Pancreas (tissue), 10 donors: ENCODE results near the gene DCBLD2. TPM values are rescaled to one million over a fixed set of nuclear protein-coding genes. Genes with fewer than 3 reads are reported as not detected.

Experiments
- ATAC-seq, 4 donors: fragments of 200-7000 bp; cut with Tn5 transposase; one replicate each; pipeline versions ENCODE4 v1.8.0 to v1.9.1; 2020; ENCODE audit warnings: mild to moderate bottlenecking in 4 of 4, moderate library complexity in 4 of 4
- DNase-seq, 6 donors: peaks; one replicate each; pipeline ENCODE4 v3.0.0-alpha.2; 2020
- FAIRE-seq: peaks from 2 replicates; lab custom pipeline; 2012; peaks lifted over from hg19 to GRCh38; lab: Jason Lieb, UNC
- H3K27ac ChIP-seq, 4 donors: fragments of 200-600 bp; sonication (generic); 1 replicate in 3 of 4; 2 replicates in 1 of 4; pipeline versions ENCODE4 v1.5.0 to v1.8.0; 2020
- H3K27me3 ChIP-seq, 4 donors: fragments of 200-600 bp; one replicate each; pipeline ENCODE4 v1.8.0; 2021
- H3K36me3 ChIP-seq, 3 donors: fragments of 200-600 bp; sonication (generic) in 1 of 3; one replicate each; pipeline versions ENCODE4 v1.5.0 to v1.8.0; 2020 to 2021
- H3K4me1 ChIP-seq, 3 donors: fragments of 200-600 bp; one replicate each; pipeline ENCODE4 v1.8.0; 2021
- H3K4me3 ChIP-seq, 4 donors: fragments of 200-600 bp; sonication (generic) in 2 of 4; one replicate each; pipeline versions ENCODE4 v1.5.0 to v1.8.0; 2020 to 2021
- H3K9me3 ChIP-seq, 4 donors: fragments of 200-600 bp; one replicate each; pipeline ENCODE4 v1.8.0; 2021
- CTCF ChIP-seq, 4 donors: fragments of 200-600 bp; sonication (generic) in 3 of 4; IDR thresholded peaks; one replicate each; pipeline versions ENCODE4 v1.5.0 to v1.8.0; 2021; ENCODE audit warnings: antibody characterized with exemption in 4 of 4
- WGBS, 2 donors: extraction: QIAGEN DNeasy Blood & Tissue Kit; methylation state at CpG; one replicate each; pipeline ENCODE4 v1.1.7; 2013; 5-methylcytosine and 5-hydroxymethylcytosine counted together
- intact Hi-C, 3 donors: fragments of 100-400 bp; cut with DNase I; formaldehyde crosslinking; loops; one replicate each; pipeline versions ENCODE4 v1.11.1 to v1.14.2; 2022
- polyA plus RNA-seq, 2 donors: library from polyadenylated mRNA; stranded (reverse); fragments of 200-250 nt; gene quantifications; one replicate each; pipeline ENCODE4 v1.2.3, GENCODE V29; 2013
- total RNA-seq, 6 donors: library from RNA; stranded (reverse); fragmentation: NEBNext Ultra II Directional in 4 of 6; extraction: Animal tissue kit (Norgen Biotek cat#: 25700) in 4 of 6; gene quantifications; one replicate each; pipeline versions ENCODE4 v1.2.1 to v1.2.4, GENCODE V29; 2021 to 2023
- donor health status: healthy with polysubstance abuse.
- donor health status: DM: no; HTN: no; CAD: no; lungs with moderate emphysema.
- donor health status: DM: no; HTN: no; CAD: no.
- donor health status: control.
- donor health status: control.
- donor health status: Bipolar disorder and iron deficiency.
- donor health status: DM: yes; HTN: yes; CAD: no.
- donor health status: DM: no; HTN: no; CAD: no.
- donor health status: DM: no; HTN: no; CAD: no.
- donor health status: DM: yes; HTN: yes; CAD: no.

The DCBLD2 gene
- total and polyA plus RNA-seq, 8 donors, result 2.2 to 12.9 (median 6.9) TPM

- H3K36me3 ChIP-seq, result no peaks in the 10 kb centered on the region
- FAIRE-seq (no peak), ATAC-seq (no peak), DNase-seq (no peak)
- H3K4me3 ChIP-seq, result no peak overlapping the region
- no peaks in the 10 kb centered on the region for H3K27me3 ChIP-seq
- WGBS, 2 donors, result 96% methylated on average over 8 of the region's 8 CpGs
- H3K9me3 ChIP-seq, result no peaks in the 10 kb centered on the region
- intact Hi-C loops, result no loop called here
- H3K27ac ChIP-seq, result no peak overlapping the region
- no peak for TF ChIP-seq CTCF (IDR thresholded peaks at IDR 0.05)
- H3K4me1 ChIP-seq, result no peaks in the 10 kb centered on the region
These were observed 44.8 kb downstream of the DCBLD2 start for GRCh38 chr3:98856724-98857123.

- Histone ChIP-seq H3K4me1 (no peaks in the 10 kb centered on the region), H3K36me3 (no peaks in the 10 kb centered on the region), H3K9me3 (no peaks in the 10 kb centered on the region), H3K27ac (no peak overlapping the region), H3K4me3 (no peak overlapping the region), H3K27me3 (no peaks in the 10 kb centered on the region)
- no peak for FAIRE-seq
- TF ChIP-seq CTCF (IDR thresholded peaks at IDR 0.05), result no peak
- no peak for ATAC-seq
- no peak for DNase-seq
- intact Hi-C loops, result no loop called here
- WGBS, 2 donors, result 94 to 100% methylated on average over 1 of the region's 1 CpG
These were observed 45.6 kb downstream of the DCBLD2 start for GRCh38 chr3:98855806-98856400.

- Histone ChIP-seq H3K4me3 (no peak overlapping the region), H3K27me3 (no peaks in the 10 kb centered on the region), H3K36me3 (no peaks in the 10 kb centered on the region), H3K9me3 (no peaks in the 10 kb centered on the region), H3K4me1 (no peaks in the 10 kb centered on the region), H3K27ac (no peak overlapping the region)
- no peak for ATAC-seq
- no peak for DNase-seq
- TF ChIP-seq CTCF (IDR thresholded peaks at IDR 0.05), result no peak
- 97 to 100% methylated on average over 1 of the region's 1 CpG for WGBS, 2 donors
- intact Hi-C loops, result no loop called here
- FAIRE-seq, result no peak
These were observed 53.4 kb downstream of the DCBLD2 start for GRCh38 chr3:98848108-98848507.

- FAIRE-seq, result no peak
- TF ChIP-seq CTCF (IDR thresholded peaks at IDR 0.05), result no peak
- intact Hi-C loops, result no loop called here
These were observed 55.4 kb downstream of the DCBLD2 start for GRCh38 chr3:98846101-98846500.

GRCh38 chr3:98843266-98843959 is 58.1 kb downstream of the DCBLD2 start:
- H3K4me1 ChIP-seq, result no peaks in the 10 kb centered on the region
- FAIRE-seq, result no peak
- no peak overlapping the region for H3K27ac ChIP-seq
- intact Hi-C loops, result no loop called here
- H3K27me3 ChIP-seq, result no peaks in the 10 kb centered on the region
- DNase-seq, result no peak
- 78 to 84% methylated on average over 7 of the region's 7 CpGs for WGBS, 2 donors
- no peaks in the 10 kb centered on the region for H3K36me3 ChIP-seq
- no peak for ATAC-seq
- no peaks in the 10 kb centered on the region for H3K9me3 ChIP-seq
- no peak overlapping the region for H3K4me3 ChIP-seq
- TF ChIP-seq CTCF (IDR thresholded peaks at IDR 0.05), result no peak

More at GRCh38 chr3:98846101-98846500, 55.4 kb downstream of the DCBLD2 start:
- H3K9me3 ChIP-seq, result no peaks in the 10 kb centered on the region
- H3K27ac ChIP-seq, result no peak overlapping the region
- no peaks in the 10 kb centered on the region for H3K27me3 ChIP-seq
- DNase-seq (no peak), ATAC-seq (no peak)
- H3K4me1 ChIP-seq, result no peaks in the 10 kb centered on the region
- H3K36me3 ChIP-seq, result no peaks in the 10 kb centered on the region
- no peak overlapping the region for H3K4me3 ChIP-seq
